EL (cell line): Measurements from ENCODE around the gene BAD.
"Not testable (repeated sequence)": the region's sequence is repeated elsewhere in the genome, so short reads cannot be mapped to it uniquely, and the experiment has no call there.

Experiments used
- DNase-seq: peaks from one replicate; pipeline ENCODE4 v3.0.0-alpha.2; 2016

Gene BAD

DNA sequence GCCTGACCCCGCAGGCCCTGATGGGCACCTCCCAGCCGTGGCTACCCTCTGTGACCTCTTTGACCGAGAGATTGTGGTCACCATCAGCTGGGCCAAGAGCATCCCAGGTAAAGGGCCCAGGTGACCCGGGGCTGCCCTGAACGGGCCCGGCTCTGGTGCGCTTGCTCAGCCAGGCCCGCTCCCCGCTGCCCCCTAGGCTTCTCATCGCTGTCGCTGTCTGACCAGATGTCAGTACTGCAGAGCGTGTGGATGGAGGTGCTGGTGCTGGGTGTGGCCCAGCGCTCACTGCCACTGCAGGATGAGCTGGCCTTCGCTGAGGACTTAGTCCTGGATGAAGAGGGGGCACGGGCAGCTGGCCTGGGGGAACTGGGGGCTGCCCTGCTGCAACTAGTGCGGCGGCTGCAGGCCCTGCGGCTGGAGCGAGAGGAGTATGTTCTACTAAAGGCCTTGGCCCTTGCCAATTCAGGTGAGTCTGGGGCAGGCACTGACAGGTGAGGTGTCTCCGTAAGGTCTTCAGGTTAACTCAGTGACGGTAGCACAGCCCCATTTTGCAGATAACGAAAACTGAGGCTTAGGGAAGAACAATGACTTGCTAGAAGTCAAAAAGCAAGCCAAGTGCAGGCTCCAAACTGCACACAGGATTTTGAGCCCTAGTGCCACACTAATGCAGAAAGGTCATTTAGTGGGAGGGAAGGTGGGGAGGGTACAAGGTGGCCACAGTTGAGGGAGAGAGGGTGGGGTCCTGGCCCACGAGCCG is 30.5 kb upstream of the BAD start:
- DNase-seq: no peak

- no peak for DNase-seq
These were observed 29.8 kb upstream of the BAD start for GRCh38 chr11:64314146-64314804.

- no peak for DNase-seq
These were observed 29.2 kb upstream of the BAD start for GRCh38 chr11:64313491-64314145.

- no peak for DNase-seq
These were observed 28.5 kb upstream of the BAD start for GRCh38 chr11:64312947-64313346.

DNA sequence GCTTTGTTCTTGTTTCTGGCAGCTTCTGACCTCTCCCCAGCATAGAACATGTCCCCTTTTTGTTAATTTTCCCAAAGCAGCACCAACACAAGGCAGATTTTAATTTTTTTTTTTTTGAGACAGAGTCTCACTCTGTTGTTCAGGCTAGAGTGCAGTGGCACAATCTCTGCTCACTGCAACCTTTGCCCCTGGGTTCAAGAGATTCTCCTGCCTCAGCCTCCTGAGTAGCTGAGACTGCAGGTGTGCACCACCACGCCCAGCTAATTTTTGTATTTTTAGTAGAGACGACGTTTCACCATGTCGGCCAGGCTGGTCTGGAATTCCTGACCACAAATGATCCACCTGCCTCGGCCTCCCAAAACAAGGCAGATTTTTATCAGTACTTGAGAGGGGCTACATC is 23.3 kb upstream of the BAD start:
- not testable (repeated sequence) for DNase-seq

- no peak for DNase-seq
These were observed 22.6 kb upstream of the BAD start for GRCh38 chr11:64306876-64307622.

DNA sequence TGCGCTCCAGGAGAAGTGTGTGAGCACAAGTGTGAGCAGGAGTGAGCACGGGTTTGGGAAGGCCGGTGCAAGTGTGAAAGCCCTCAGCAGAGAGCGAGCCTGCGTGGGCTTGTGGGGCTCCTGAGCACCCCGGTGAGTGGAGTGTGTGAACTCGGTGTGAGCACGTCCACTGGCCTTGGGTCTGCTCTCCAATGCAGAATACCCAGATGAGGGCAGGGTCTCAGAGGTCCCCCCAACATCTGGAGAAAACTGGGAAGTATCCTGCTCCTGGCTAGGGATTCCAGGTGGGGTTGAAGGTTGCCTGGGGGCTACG is 22.1 kb upstream of the BAD start:
- no peak for DNase-seq

DNA sequence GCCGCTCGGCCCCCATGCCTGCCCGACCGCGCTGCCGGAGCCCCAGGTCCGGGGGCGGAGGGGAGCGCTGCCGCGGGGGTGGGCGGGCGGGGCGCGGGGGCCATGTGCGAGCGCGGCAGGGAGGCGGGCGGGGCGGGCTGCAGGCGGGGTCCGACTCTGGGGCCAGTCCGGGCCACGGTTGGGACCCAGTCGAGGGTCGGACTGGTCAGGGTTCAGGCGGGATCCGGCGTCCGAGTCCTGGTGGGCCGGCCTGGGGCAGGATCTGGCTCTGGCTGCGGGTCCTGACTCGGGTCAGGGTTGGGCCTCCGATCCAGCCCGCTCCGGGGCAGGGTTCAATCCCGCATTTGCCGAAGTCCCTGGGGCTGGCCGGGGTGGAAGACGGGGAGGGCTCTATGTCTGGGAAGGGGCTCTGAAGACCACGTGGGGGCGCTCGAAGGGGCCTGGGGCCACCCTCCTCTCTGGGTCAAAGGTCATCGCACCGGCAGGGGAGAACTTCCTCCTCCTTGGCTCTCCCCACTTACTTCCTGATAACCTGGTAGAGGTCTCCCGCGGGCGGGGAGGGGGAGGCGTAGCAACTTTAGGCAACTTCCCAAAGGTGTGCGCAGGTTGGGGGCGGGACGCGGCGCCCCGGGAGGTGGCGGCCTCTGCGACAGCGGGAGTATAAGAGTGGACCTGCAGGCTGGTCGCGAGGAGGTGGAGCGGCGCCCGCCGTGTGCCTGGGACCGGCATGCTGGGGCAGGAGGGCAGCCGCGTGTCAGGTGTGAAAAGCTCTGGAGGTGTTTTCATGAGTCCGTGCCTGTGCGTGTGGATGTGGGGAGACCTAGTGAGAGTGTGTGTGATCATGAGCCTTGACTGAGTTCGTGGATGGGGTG is 21.5 kb upstream of the BAD start:
- peak; percentile 59 for DNase-seq

DNA sequence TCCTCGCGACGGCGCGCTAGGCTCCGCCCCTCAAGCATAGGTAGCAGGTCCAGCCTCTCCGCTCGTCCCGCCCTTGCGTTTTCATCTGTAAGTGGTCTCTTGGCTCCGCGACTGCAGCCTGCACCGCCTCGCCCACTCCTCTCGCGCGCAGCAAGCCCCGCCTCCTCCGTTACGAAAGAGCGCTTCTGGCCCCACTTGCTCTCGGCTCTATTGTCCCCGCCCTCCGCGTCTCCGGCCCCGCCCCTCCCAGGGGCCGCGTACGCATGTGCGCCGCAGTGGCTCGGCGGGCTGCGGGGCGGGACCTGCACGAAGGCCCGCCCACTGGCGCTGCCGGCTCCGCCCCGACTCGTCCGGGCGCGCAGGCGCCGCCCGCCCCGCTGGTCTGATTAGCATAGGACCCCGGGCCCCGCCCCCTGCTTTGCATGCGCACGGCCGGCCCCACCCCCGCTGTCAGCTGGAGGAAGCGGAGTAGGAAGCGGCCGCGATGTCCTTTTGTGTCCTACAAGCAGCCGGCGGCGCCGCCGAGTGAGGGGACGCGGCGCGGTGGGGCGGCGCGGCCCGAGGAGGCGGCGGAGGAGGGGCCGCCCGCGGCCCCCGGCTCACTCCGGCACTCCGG is 20.7 kb upstream of the BAD start, which contains the start of gene ESRRA:
Gene ESRRA, plus strand, starts transcription at position 450 of the 616 bp plus-strand sequence. CDS start 1,656 bp downstream, outside the sequence.
- peak; percentile 97 for DNase-seq

- DNase-seq: peak; percentile 92
These were observed 20.0 kb upstream of the BAD start for GRCh38 chr11:64304316-64305072.

DNA sequence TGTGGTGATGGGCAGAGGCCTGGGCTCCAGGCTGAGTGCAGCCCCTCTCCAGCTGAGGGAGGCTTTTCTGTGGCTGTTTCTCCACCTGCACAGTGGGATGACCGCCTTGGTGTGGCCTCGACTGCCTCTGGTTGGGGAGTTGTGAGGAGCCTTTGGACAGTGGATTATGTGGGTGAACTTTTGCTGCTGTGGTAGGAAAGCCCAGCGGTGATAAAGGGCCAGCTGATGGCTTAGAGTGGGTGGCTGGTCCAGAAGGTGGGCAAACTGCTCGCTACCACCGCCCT is 19.5 kb upstream of the BAD start:
- DNase-seq: no peak

GRCh38 chr11:64303109-64304031 is 18.9 kb upstream of the BAD start:
- DNase-seq: no peak

DNA sequence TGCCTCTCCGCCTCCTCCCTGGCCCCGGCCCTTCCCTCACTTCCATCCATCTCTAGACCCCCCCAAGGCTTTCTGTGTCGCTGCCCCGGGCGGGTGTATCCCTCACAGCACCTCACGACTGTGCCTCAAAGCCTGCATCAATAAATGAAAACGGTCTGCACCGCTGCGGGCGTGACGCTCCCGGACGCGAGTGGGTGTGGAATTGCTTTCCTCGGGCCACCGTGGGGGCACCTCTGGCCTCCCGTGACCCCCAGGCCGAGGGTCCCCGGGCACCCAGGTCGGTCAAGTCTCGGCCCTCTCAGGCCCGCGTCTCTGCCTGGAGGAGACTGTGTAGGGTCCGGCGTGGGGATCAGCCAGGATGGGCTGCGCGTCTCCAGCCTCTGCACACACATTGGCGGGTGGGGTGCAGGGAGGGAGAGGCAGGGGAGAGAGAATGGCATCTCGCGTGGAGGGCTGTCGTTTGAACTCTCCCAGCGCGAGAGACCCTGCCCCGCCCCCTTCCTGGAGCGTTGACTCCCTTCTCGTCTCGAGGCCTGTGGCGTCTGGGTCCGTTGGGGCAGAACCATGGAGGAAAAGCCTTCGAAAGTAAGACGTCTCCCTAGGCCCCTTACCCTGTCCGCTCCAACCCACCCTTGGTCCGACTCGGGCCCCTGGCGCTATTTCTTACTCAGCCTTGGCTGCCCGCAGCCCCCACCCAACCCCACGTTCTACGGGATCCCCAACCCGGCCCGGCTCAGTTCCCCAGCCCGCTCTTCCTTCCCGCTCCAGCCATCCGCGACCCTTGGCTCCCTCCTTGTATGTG is 15.6 kb upstream of the BAD start, which contains the start of gene CATSPERZ:
Gene CATSPERZ, plus strand, starts transcription at position 512 of the 802 bp plus-strand sequence. Its CDS starts 53 bp downstream, at position 565.
- no peak for DNase-seq

DNA sequence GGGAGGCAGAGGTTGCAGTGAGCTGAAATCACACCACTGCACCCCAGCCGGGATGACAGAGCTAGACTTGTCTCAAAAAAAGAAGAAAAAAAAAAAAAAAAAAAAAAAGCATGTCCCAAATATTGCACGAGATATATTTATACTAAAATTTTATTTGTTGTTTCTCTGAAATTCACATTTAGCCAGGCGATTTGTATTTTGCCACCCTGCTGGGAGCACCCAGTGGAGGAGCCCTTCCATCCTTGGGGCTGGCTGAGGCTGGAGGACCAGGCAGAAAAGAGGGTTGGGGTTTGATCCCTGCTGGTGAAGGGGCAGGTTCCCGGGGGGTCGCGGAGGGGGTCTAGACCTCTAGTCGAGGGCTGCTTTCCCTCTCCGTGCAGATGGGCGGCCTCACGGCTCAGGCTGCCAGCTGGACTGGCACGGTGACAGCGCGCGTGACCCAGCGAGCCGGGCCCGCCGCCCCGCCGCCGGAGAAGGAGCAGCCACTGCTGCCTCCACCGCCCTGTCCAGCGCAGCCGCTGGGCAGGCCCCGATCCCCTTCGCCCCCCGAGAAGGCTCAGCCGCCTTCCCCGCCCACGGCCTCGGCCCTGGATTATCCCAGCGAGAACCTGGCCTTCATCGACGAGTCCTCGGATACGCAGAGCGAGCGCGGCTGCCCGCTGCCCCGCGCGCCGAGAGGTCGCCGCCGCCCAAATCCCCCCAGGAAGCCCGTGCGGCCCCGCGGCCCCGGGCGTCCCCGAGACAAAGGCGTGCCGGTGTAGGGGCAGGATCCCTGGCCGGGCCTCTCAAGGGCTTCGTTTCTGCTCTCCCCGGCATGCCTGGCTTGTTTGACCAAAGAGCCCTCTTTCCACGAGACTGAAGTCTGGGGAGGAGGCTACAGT is 14.7 kb upstream of the BAD start:
- DNase-seq: no peak

GRCh38 chr11:64297699-64298358 is 13.4 kb upstream of the BAD start:
- DNase-seq: no peak

DNA sequence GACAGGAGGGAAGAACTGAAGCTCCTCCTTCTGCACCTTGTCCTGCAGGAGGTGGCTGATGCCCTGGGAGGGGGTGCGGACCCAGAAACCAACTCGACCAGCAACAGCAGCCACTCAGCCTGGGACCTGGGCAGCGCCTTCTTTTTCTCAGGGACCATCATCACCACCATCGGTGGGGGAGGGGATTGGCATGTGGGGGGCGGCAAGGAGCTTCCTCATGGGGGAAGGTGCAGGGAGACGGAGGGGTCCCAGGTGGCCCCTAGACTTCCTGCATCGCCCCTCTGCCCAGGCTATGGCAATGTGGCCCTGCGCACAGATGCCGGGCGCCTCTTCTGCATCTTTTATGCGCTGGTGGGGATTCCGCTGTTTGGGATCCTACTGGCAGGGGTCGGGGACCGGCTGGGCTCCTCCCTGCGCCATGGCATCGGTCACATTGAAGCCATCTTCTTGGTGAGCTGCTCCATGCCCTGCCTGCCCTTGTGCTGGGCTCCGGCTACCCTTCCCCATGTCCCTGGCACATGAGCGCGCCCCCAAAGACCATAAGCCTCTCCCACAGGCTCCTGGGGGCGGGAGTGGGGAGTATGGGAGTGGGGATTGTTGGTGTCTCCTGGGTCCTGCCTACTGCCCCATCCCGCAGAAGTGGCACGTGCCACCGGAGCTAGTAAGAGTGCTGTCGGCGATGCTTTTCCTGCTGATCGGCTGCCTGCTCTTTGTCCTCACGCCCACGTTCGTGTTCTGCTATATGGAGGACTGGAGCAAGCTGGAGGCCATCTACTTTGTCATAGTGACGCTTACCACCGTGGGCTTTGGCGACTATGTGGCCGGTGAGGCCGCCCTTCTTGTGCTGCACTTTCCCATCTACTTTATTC is 12.6 kb upstream of the BAD start:
- DNase-seq: no peak

- DNase-seq: no peak
These were observed 11.8 kb upstream of the BAD start for GRCh38 chr11:64296236-64296635.
